Neural progenitor cell (in vitro differentiated cells): ENCODE data around the gene SULT1A2. TPM values are rescaled to one million over a fixed set of nuclear protein-coding genes. Genes with fewer than 3 reads are reported as not detected.

Experiments used
- DNase-seq: peaks from one replicate; pipeline ENCODE4 v3.0.0-alpha.2; 2016; ENCODE audit warnings: low spot score
- H2AFZ ChIP-seq: fragments of 200-600 bp; sonication (generic); replicated peaks from 2 replicates; pipeline ENCODE4 v1.6.1; 2016; ENCODE audit warnings: antibody characterized with exemption
- H3F3A ChIP-seq: fragments of 200-600 bp; sonication (generic); 2 replicates; pipeline ENCODE4 v1.6.1; 2016; ENCODE audit warnings: antibody characterized with exemption, low read depth
- H3K27ac ChIP-seq: fragments of 200-600 bp; sonication (generic); 2 replicates; pipeline ENCODE4 v1.5.1; 2016; ENCODE audit warnings: mild to moderate bottlenecking
- H3K27me3 ChIP-seq: fragments of 200-600 bp; sonication (generic); 2 replicates; pipeline ENCODE4 v1.6.1; 2016; ENCODE audit warnings: mild to moderate bottlenecking, moderate library complexity
- H3K36me3 ChIP-seq: fragments of 200-600 bp; sonication (generic); 2 replicates; pipeline ENCODE4 v1.5.1; 2016
- H3K4me1 ChIP-seq: fragments of 200-600 bp; sonication (generic); 2 replicates; pipeline ENCODE4 v1.6.1; 2016; ENCODE audit warnings: mixed run types
- H3K4me2 ChIP-seq: fragments of 200-600 bp; sonication (generic); 2 replicates; pipeline ENCODE4 v1.6.1; 2016
- H3K4me3 ChIP-seq: fragments of 200-600 bp; sonication (generic); 2 replicates; pipeline ENCODE4 v1.5.1; 2016
- H3K79me2 ChIP-seq: fragments of 200-600 bp; sonication (generic); 2 replicates; pipeline ENCODE4 v1.6.1; 2016; ENCODE audit warnings: low read depth
- H3K9ac ChIP-seq: fragments of 200-600 bp; sonication (generic); 2 replicates; pipeline ENCODE4 v1.6.1; 2016
- H3K9me3 ChIP-seq: fragments of 200-600 bp; sonication (generic); 2 replicates; pipeline ENCODE4 v1.5.1; 2016; ENCODE audit warnings: low read depth
- H4K20me1 ChIP-seq: fragments of 200-600 bp; sonication (generic); 2 replicates; pipeline ENCODE4 v1.6.1; 2016; ENCODE audit warnings: low read depth
- H3K27ac Mint-ChIP-seq: 3 replicates; pipeline ENCODE4 v1.8.0; 2021; ENCODE audit warnings: mixed read lengths
- H3K27me3 Mint-ChIP-seq: 2 replicates; pipeline ENCODE4 v1.8.0; 2022; ENCODE audit warnings: low read depth, mild to moderate bottlenecking, inconsistent platforms, moderate library complexity, mixed read lengths; ENCODE audit not compliant: insufficient read depth
- H3K36me3 Mint-ChIP-seq: 3 replicates; pipeline ENCODE4 v1.8.0; 2021; ENCODE audit warnings: mixed read lengths
- H3K4me1 Mint-ChIP-seq: 3 replicates; pipeline ENCODE4 v1.8.0; 2021; ENCODE audit warnings: mixed read lengths
- H3K4me3 Mint-ChIP-seq: 3 replicates; pipeline ENCODE4 v1.8.0; 2021; ENCODE audit warnings: mild to moderate bottlenecking, moderate library complexity, mixed read lengths
- H3K9me3 Mint-ChIP-seq: 3 replicates; pipeline ENCODE4 v1.8.0; 2020; ENCODE audit warnings: mixed read lengths
- CTCF ChIP-seq: fragments of 200-600 bp; sonication (generic); IDR thresholded peaks from 2 replicates; pipeline ENCODE4 v1.5.1; 2017; ENCODE audit warnings: antibody characterized with exemption, mild to moderate bottlenecking
- EZH2 ChIP-seq: fragments of 200-600 bp; sonication (generic); IDR thresholded peaks from 2 replicates; pipeline ENCODE4 v1.6.1; 2017; ENCODE audit warnings: antibody characterized with exemption, mild to moderate bottlenecking, moderate library complexity
- EZH2phosphoT487 ChIP-seq: fragments of 200-600 bp; sonication (generic); IDR thresholded peaks from 2 replicates; pipeline ENCODE4 v1.6.1; 2017; ENCODE audit warnings: antibody characterized with exemption
- total RNA-seq: library from RNA; depleted of rRNA; stranded (reverse); fragments of >200 nt; gene quantifications from 2 replicates; pipeline ENCODE4 v1.2.3, GENCODE V29; 2015; ENCODE audit warnings: low replicate concordance

The SULT1A2 gene
- total RNA-seq, 1 donor from 2014 or later = not detected

DNA sequence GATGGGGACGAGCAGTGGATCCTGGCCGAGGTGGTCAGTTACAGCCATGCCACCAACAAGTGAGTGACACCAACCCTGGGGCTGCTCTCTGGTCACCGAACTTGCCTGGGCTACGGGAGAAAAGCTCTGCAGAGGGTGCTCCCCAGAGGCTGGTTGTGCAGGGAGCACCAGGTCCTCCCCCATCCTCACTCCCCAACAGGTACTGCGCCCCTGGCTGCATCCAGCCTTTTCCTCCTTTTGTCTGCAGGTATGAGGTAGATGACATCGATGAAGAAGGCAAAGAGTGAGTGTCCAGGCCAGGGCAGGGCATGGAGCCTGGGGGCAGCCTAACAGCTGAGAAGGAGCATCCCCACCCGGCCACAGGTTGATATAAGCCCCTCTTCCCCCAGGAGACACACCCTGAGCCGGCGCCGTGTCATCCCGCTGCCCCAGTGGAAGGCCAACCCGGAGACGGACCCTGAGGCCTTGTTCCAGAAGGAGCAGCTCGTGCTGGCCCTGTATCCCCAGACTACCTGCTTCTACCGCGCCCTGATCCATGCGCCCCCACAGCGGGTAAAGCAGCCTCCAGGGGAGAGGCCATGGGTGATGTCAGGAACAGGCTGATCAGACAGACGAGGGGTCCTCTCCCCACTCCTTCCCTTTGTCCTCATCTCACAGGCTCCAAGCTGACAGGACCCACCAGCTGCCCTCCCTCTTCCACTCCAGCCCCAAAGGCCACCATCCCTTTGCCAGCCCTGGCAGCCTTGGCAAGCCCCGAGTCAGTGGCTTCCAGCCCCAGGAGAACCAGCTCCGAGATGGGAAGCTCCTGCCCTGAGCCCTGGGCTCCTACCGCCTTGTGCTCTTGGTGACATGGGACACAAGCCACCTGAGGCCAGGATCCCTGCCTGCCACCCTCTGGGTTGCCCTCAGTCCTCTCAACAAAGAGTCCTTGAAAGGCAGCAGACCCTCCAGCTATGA is 6.2 kb downstream of the SULT1A2 start:
- H3K9ac ChIP-seq = no peak overlapping the region
- no peak for TF ChIP-seq CTCF
- TF ChIP-seq EZH2 = no peak
- no peak for TF ChIP-seq EZH2phosphoT487
- H3K27me3 Mint-ChIP-seq = no peaks in the 10 kb centered on the region
- H2AFZ ChIP-seq = no peak overlapping the region
- no peaks in the 10 kb centered on the region for H3K9me3 ChIP-seq
- peaks cover 10% of the 10 kb centered on the region for H3K36me3 Mint-ChIP-seq
- H3K4me2 ChIP-seq = no peak overlapping the region
- H3K4me1 ChIP-seq = no peaks in the 10 kb centered on the region
- H3K27ac Mint-ChIP-seq = no peak overlapping the region
- no peak for DNase-seq
- no peak overlapping the region for H3K4me3 ChIP-seq
- no peaks in the 10 kb centered on the region for H3K79me2 ChIP-seq
- H4K20me1 ChIP-seq = no peaks in the 10 kb centered on the region
- no peaks in the 10 kb centered on the region for H3K27me3 ChIP-seq
- H3K27ac ChIP-seq = no peak overlapping the region
- H3K4me3 Mint-ChIP-seq = no peak overlapping the region
- H3F3A ChIP-seq = no peaks in the 10 kb centered on the region
- no peaks in the 10 kb centered on the region for H3K9me3 Mint-ChIP-seq
- H3K4me1 Mint-ChIP-seq = no peaks in the 10 kb centered on the region
- H3K36me3 ChIP-seq = no peaks in the 10 kb centered on the region

DNA sequence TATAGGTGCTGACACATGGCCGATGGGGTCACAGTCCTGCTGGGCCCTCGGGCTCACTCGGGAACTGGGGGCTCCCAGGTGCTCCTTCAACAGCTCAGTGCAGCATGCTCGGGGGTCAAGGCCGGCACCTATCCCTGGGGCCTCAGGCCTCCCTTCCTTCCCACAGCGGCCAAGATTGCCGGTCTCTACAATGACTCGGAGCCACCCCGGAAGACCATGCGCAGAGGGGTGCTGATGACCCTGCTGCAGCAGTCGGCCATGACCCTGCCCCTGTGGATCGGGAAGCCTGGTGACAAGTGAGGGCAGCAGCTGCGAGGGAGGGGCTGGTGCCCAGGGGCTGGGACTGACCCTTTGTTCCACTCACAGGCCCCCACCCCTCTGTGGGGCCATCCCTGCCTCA is 6.9 kb downstream of the SULT1A2 start:
- H2AFZ ChIP-seq = no peak overlapping the region
- H3K9me3 Mint-ChIP-seq = no peaks in the 10 kb centered on the region
- H3K27me3 Mint-ChIP-seq = no peaks in the 10 kb centered on the region
- TF ChIP-seq EZH2phosphoT487 (no peak), CTCF (no peak), EZH2 (no peak)
- no peaks in the 10 kb centered on the region for H3K36me3 ChIP-seq
- H3K27ac ChIP-seq = no peak overlapping the region
- H3K4me1 Mint-ChIP-seq = no peaks in the 10 kb centered on the region
- H3K36me3 Mint-ChIP-seq = peaks cover 14% of the 10 kb centered on the region
- H3K27ac Mint-ChIP-seq = no peak overlapping the region
- no peaks in the 10 kb centered on the region for H3K27me3 ChIP-seq
- no peaks in the 10 kb centered on the region for H3K9me3 ChIP-seq
- no peaks in the 10 kb centered on the region for H4K20me1 ChIP-seq
- H3K4me3 Mint-ChIP-seq = no peak overlapping the region
- no peak for DNase-seq
- H3K9ac ChIP-seq = no peak overlapping the region
- H3K4me3 ChIP-seq = no peak overlapping the region
- no peaks in the 10 kb centered on the region for H3K4me1 ChIP-seq
- H3K4me2 ChIP-seq = no peak overlapping the region
- no peaks in the 10 kb centered on the region for H3K79me2 ChIP-seq
- H3F3A ChIP-seq = no peaks in the 10 kb centered on the region

- H3K27ac Mint-ChIP-seq = no peak overlapping the region
- no peaks in the 10 kb centered on the region for H4K20me1 ChIP-seq
- DNase-seq = no peak
- H3K4me3 ChIP-seq = no peak overlapping the region
- no peaks in the 10 kb centered on the region for H3K36me3 ChIP-seq
- no peak overlapping the region for H3K4me3 Mint-ChIP-seq
- no peak overlapping the region for H3K4me2 ChIP-seq
- no peak for TF ChIP-seq EZH2
- no peak for TF ChIP-seq CTCF
- TF ChIP-seq EZH2phosphoT487 = no peak
- peaks cover 17% of the 10 kb centered on the region for H3K36me3 Mint-ChIP-seq
- H3F3A ChIP-seq = no peaks in the 10 kb centered on the region
- H2AFZ ChIP-seq = no peak overlapping the region
- no peaks in the 10 kb centered on the region for H3K4me1 ChIP-seq
- no peaks in the 10 kb centered on the region for H3K9me3 ChIP-seq
- H3K4me1 Mint-ChIP-seq = no peaks in the 10 kb centered on the region
- H3K9ac ChIP-seq = no peak overlapping the region
- no peak overlapping the region for H3K27ac ChIP-seq
- H3K79me2 ChIP-seq = no peaks in the 10 kb centered on the region
- no peaks in the 10 kb centered on the region for H3K27me3 Mint-ChIP-seq
- no peaks in the 10 kb centered on the region for H3K9me3 Mint-ChIP-seq
- no peaks in the 10 kb centered on the region for H3K27me3 ChIP-seq
Measured at GRCh38 chr16:28589069-28589468, 7.8 kb downstream of the SULT1A2 start.
